Lower leg skin (tissue), 3 donors: ENCODE data around the gene SLC7A7.

Experiments used
- POLR2A ChIP-seq, 2 donors: fragments of 450-650 bp; IDR thresholded peaks; one replicate each; pipeline ENCODE4 v1.6.1; 2016 to 2017; ENCODE audit warnings: antibody characterized with exemption in 2 of 2, mild to moderate bottlenecking in 1 of 2, moderate library complexity in 1 of 2
- TF ChIP-seq, protein P1 (sequence below), 3 donors: fragments of 450-650 bp; IDR thresholded peaks; one replicate each; pipeline ENCODE4 v1.5.1; 2016; ENCODE audit warnings: antibody characterized with exemption in 3 of 3, mild to moderate bottlenecking in 3 of 3, moderate library complexity in 2 of 3

DNA sequence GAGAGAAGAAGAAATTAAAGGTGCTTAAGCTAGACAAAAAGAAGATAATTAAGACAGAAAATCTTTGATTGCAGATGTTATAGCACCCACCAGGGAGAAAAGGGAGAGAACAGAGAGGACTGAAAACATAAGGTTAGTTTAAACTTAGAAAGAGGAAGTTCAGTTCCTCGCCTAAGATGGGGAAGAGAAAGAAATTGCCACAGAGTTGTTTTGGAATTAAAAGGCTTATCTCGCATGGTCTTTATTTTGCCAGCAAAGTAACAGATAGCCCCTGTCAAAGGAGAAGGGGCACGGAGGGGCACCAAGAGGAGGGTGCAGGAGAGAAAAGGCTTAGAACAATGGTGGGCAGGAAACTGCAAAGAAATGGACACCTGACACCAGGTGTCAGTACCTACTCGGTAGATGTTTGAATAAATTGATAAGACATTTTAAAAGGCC is 66.6 kb downstream of the SLC7A7 start:
- TF ChIP-seq, protein P1, sequence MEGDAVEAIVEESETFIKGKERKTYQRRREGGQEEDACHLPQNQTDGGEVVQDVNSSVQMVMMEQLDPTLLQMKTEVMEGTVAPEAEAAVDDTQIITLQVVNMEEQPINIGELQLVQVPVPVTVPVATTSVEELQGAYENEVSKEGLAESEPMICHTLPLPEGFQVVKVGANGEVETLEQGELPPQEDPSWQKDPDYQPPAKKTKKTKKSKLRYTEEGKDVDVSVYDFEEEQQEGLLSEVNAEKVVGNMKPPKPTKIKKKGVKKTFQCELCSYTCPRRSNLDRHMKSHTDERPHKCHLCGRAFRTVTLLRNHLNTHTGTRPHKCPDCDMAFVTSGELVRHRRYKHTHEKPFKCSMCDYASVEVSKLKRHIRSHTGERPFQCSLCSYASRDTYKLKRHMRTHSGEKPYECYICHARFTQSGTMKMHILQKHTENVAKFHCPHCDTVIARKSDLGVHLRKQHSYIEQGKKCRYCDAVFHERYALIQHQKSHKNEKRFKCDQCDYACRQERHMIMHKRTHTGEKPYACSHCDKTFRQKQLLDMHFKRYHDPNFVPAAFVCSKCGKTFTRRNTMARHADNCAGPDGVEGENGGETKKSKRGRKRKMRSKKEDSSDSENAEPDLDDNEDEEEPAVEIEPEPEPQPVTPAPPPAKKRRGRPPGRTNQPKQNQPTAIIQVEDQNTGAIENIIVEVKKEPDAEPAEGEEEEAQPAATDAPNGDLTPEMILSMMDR (IDR thresholded peaks at IDR 0.05) = no peak
- no peak for TF ChIP-seq POLR2A (IDR thresholded peaks at IDR 0.05)
